Activated naive CD4-positive, alpha-beta T cell treated with anti-CD3 and anti-CD28 coated beads, Interleukin-2, amount 50 U/mL, for 16 hours (primary cell): ENCODE measurements around the gene ADORA2A.
A peak's percentile ranks its signal among the peaks of the same experiment; 100 is the strongest.

Experiments used
- DNase-seq: peaks from one replicate; pipeline ENCODE4 v3.0.0-alpha.2; 2020

The ADORA2A gene

DNA sequence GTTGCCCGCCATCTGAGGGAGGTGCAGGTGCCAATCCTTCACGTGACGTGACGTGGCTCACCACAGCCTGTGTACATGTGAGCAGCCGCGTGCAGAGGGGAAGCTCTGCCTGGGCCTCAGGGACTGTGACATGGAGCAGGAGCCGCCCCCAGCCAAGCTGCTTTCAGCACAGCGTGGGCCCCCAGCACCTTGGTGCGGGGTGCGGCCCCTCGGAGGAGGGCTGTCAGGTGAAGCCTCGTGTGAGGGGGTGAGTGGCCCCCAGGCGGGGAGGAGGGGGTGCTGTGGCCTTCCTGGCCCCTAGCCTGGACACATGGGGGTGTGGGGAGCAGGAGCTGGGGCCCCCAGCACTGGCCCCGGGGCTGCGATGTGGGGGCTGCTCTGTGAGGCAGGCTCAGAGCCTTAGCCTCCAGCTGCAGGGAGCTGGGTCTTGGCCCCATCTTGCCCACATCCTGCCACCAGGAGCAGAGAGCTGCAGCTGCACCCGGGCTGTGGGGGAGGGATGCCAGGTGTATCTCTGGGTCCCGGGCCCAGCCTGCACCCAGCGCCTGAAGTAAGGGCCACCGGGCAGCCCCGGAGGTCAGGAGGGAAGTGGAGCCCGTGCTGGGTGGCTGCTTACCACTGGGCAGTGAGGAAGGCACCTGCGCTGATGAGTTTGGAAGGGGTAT is at the start of gene ADORA2A:
TSS of gene ADORA2A (plus strand) at position 100 of the 665 bp plus-strand sequence. CDS start 5,806 bp downstream, outside the sequence.
- DNase-seq: peak; percentile 86

DNA sequence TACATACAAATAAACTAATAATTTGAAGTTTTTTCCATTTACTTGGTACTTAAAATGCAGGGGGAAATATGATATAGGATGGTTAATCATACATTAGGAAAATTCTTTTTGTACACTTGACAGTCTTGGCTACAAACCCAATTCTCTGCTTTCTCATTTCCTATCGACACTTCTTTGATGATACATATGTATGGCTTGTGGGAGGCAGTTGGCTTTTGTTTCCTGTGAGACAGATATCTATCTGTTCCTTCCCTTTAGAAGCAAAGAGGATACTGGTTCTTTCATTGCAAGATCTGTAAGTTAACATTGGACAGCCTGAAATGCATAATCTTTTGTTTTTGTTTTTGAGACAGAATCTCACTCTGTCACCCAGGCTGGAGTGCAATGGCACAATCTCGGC is 47.9 kb upstream of the ADORA2A start:
- no peak for DNase-seq

DNA sequence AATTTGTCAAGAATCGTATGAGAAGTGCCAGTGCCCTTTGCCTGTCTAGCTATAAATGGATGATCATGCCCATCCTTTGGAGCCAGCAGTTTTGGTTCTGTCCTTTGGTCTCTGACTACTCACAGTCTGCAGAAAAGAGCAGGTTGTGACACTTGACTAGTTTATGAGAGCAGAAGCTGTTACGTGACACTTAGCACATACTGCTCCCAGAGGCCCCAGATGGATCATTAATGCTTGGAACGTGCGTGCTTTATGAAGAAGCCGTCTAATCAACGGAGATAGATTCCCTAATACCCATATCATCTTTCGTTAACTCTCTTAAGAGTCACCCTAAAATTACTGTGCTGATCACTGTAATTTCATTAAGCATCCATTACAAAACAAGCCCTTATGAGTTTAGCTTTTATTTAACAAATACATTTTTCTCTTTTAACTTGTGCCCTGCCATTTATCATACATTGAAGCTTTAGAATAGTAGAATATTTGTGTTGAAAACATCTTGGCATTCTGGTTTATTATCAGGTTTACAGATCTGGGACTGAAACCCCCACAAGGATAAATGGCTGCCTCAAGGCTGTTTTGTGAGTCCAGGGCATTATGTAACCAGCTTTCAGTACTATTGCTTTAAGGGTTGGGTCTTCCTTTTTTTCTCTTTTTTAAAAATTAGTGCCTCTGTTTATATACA is 47.0 kb upstream of the ADORA2A start:
- DNase-seq: no peak

DNA sequence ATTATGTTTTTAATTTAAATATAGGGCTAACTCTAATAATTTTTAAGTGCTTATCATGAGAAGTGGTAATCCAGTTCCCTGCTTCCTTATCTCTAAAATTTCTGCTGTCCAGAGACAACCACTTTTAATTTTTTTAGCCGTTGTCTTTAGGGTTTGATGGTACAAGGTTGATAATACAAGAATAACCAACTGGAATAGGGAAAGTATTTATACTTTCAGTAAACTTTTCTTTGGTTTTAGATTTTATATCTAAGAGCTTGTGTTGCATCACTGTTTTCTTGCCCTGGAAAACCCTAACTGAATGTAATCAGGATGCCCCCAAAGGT is 46.5 kb upstream of the ADORA2A start:
- no peak for DNase-seq

DNA sequence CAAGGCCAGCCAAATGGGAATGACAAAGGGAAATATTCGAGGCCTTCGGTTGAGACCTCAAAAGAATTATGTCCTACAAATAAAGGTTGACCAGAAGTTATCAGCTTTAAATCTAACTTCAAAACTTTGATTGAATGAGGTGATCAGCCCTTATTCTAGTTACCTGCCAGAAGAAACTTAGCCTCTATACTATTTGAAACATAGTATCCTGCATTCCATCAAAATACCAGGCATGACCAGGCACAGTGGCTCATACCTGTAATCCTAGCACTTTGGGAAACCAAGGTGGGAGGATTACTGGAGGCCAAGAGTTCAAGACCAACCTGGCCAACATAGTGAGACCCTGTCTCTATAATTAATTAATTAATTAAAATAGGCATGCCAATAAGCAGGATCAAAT is 44.3 kb upstream of the ADORA2A start:
- no peak for DNase-seq

DNA sequence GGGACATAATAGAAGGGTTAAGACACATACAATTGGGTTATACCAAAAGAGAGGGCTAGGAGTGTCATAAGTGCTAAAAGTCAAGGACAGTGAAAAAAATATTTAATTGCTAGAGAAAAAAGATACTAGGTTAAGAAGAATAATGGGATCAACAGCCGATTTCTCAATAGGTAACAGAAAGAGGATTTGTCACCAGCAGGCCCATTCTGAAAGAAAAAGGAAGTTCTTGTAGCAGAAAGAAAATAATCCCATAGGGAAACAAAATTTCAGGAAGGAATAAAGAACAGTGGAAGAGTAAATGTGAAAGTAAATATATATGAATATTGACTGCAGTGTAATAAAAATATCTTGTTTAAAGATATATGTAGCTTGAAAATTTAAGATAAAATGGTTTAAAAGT is 43.3 kb upstream of the ADORA2A start:
- no peak for DNase-seq

GRCh38 chr22:24386937-24387471 is 40.4 kb upstream of the ADORA2A start:
- DNase-seq: no peak

- no peak for DNase-seq
Observed at GRCh38 chr22:24389680-24390079, 37.7 kb upstream of the ADORA2A start.

DNA sequence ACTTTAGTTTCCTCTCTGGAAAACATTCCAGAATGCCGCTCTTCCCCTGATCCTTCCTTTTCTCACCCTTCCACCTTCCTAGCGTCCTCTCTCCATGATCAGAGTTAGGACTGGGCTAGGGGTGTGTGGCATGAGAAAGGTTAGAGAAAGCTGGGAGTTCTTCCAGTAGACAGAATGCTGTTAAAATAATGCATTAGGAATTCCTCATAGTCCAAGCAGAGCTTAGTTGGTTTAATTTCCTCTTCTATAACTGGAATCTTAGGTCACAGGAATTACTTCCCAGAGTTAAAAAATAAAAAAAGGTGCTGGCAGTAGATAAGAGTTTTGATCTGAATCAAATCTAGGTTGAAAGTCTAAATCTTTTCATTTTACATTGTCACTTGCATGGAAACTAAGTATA is 37.2 kb upstream of the ADORA2A start:
- no peak for DNase-seq

DNA sequence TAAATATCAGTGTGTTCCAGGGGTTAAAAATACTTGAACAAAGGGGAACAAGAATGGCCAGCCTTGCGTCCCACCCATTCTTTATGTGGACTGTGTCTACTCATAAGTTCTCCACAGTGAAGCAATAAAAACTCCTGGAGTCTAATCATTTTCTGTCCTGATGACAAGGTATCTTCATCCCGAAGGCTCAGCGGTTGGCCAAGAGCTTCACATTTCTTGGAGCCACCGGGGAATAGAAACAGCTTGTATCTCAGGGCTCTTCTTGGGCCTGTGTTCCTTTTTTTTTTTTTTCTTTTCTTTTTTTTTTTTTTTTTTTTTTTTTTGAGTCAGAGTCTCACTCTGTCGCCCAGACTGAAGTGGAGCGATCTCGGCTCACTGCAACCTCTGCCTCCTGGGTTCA is 36.8 kb upstream of the ADORA2A start:
- no peak for DNase-seq

- no peak for DNase-seq
Observed at GRCh38 chr22:24391836-24392217, 35.6 kb upstream of the ADORA2A start.

- no peak for DNase-seq
Observed at GRCh38 chr22:24392218-24392931, 35.0 kb upstream of the ADORA2A start.

DNA sequence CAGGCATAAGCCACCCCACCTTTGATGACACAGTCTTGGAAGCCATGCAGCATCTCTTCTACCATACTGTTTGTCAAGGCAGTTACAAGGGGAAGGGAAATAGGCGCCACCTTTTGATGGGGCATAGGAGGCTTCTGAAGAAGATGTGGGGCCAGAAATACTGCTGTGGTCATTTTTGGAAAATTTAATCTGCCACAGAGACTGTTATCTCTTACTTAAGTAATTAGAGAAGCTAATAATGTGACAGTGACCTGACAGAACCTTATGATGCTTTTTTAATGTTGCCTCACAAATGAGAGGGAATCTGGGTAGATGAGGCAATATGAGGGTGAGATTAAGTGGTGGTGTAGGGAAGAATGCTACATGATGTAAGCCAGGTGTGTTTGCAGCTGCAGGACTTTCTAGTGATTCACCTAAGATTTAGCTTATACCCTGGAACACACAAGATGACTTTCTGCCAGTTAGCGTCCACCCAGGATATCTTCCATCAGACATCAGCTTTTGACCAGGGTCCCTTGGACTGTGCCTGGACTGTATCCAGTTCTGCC is 34.3 kb upstream of the ADORA2A start:
- DNase-seq: no peak

GRCh38 chr22:24393848-24394247 is 33.6 kb upstream of the ADORA2A start:
- DNase-seq: no peak

- DNase-seq: no peak
Observed at GRCh38 chr22:24394254-24394653, 33.1 kb upstream of the ADORA2A start.

GRCh38 chr22:24398409-24398808 is 29.0 kb upstream of the ADORA2A start:
- no peak for DNase-seq

GRCh38 chr22:24400034-24400725 is 27.2 kb upstream of the ADORA2A start:
- no peak for DNase-seq

GRCh38 chr22:24400726-24401596 is 26.4 kb upstream of the ADORA2A start:
- no peak for DNase-seq

DNA sequence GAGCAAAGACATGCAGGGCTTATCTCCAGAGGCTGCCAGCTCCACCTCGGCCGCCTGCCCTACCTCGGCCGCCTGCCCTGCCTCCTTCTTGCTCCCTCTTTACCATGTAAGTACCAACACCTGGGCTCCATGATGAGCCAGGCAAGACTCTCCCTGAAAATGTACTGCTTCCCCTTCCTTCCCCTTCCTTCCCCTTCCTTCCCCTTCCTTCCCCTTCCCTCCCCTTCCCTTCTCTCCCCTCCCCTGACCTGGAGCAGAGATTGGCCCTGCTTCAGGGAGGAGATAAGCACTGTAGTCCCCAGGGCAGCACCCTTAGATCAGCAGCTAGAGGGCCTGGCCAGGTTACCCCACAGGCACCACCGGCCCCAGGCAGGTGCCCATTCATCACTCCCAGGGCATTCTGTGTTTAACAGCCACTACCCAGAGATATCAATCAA is 25.4 kb upstream of the ADORA2A start:
- DNase-seq: no peak

- DNase-seq: no peak
Observed at GRCh38 chr22:24402460-24403192, 24.8 kb upstream of the ADORA2A start.

DNA sequence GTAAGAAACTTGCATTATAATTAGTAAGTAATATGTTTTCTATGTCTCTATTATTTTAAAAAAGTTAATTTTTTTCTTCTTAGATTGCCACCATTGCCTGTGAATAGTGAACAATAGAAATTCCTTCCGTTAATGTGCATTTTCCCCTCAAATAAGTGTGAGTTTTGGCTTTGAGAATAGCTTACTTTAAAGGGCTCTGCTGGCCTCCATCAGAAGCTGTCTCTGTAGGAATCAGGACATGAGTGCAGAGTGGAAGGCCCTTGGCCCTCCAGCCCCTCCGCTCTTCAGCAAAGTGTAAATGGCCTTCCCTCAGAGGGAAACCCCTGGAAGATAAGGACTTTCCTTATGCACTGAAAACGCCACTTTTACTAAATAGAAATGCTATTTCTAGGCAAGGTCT is 24.1 kb upstream of the ADORA2A start:
- DNase-seq: no peak
